Measurements from ENCODE around the gene PBX2.

Gene PBX2

GRCh38 chr6:32181148-32181702 lies 8.8 kb downstream of the PBX2 start:
- Histone ChIP-seq H3K27me3 (ENCODE audit: insufficient read depth, poor library complexity, severe bottlenecking) (no peaks in the 10 kb centered on the region), H3K4me3 (replicated peaks; ENCODE audit: insufficient read depth, low read length) (no peak overlapping the region), H3K27ac (replicated peaks) (no peak overlapping the region)
- TF ChIP-seq GABPA (IDR thresholded peaks at IDR 0.05; ENCODE audit: low read depth) (no peak), POLR2AphosphoS5 (IDR thresholded peaks at IDR 0.05; ENCODE audit: low read depth) (no peak), SPI1 (IDR thresholded peaks at IDR 0.05; ENCODE audit: borderline replicate concordance, low read depth) (no peak), REST (IDR thresholded peaks at IDR 0.05; ENCODE audit: insufficient replicate concordance, low read depth) (no peak), CTCF (IDR thresholded peaks at IDR 0.05; ENCODE audit: insufficient read depth, low read length) (no peak)
- no peak for DNase-seq (ENCODE audit: low read depth in 1 of 2, low spot score in 1 of 2)

- TF ChIP-seq REST (IDR thresholded peaks at IDR 0.05; ENCODE audit: insufficient replicate concordance, low read depth) = no peak
- TF ChIP-seq POLR2AphosphoS5 (IDR thresholded peaks at IDR 0.05; ENCODE audit: low read depth) = no peak
- no peak for TF ChIP-seq SPI1 (IDR thresholded peaks at IDR 0.05; ENCODE audit: borderline replicate concordance, low read depth)
- TF ChIP-seq CTCF (IDR thresholded peaks at IDR 0.05; ENCODE audit: insufficient read depth, low read length) = no peak
- no peak for TF ChIP-seq GABPA (IDR thresholded peaks at IDR 0.05; ENCODE audit: low read depth)
- no peaks in the 10 kb centered on the region for H3K27me3 ChIP-seq (ENCODE audit: insufficient read depth, poor library complexity, severe bottlenecking)
- no peak for DNase-seq (ENCODE audit: low read depth in 1 of 2, low spot score in 1 of 2)
- no peak overlapping the region for H3K27ac ChIP-seq (replicated peaks)
- no peak overlapping the region for H3K4me3 ChIP-seq (replicated peaks; ENCODE audit: insufficient read depth, low read length)
Measured at GRCh38 chr6:32179766-32180405, 10.1 kb downstream of the PBX2 start.

- Histone ChIP-seq H3K4me3 (replicated peaks; ENCODE audit: insufficient read depth, low read length) (peak overlapping the region; percentile 67), H3K27ac (replicated peaks) (peak overlapping the region; percentile 86), H3K27me3 (ENCODE audit: insufficient read depth, poor library complexity, severe bottlenecking) (no peaks in the 10 kb centered on the region)
- DNase-seq (ENCODE audit: low read depth in 1 of 2, low spot score in 1 of 2) = no peak
- TF ChIP-seq CTCF (IDR thresholded peaks at IDR 0.05; ENCODE audit: insufficient read depth, low read length) (no peak), SPI1 (IDR thresholded peaks at IDR 0.05; ENCODE audit: borderline replicate concordance, low read depth) (no peak), REST (IDR thresholded peaks at IDR 0.05; ENCODE audit: insufficient replicate concordance, low read depth) (no peak), POLR2AphosphoS5 (IDR thresholded peaks at IDR 0.05; ENCODE audit: low read depth) (no peak; the same call in 1 of the 2 replicates), GABPA (IDR thresholded peaks at IDR 0.05; ENCODE audit: low read depth) (no peak)
Measured at GRCh38 chr6:32178547-32179440, 11.2 kb downstream of the PBX2 start.
